Measurements from ENCODE around the gene PAN2. TPM values are rescaled to one million over a fixed set of nuclear protein-coding genes. Genes with fewer than 3 reads are reported as not detected.
"Not testable (repeated sequence)": the region's sequence is repeated elsewhere in the genome, so short reads cannot be mapped to it uniquely, and the experiment has no call there.

PAN2 gene
- total and polyA plus RNA-seq, 4 donors: 6.1 to 83.5 (median 56.7) TPM

DNA sequence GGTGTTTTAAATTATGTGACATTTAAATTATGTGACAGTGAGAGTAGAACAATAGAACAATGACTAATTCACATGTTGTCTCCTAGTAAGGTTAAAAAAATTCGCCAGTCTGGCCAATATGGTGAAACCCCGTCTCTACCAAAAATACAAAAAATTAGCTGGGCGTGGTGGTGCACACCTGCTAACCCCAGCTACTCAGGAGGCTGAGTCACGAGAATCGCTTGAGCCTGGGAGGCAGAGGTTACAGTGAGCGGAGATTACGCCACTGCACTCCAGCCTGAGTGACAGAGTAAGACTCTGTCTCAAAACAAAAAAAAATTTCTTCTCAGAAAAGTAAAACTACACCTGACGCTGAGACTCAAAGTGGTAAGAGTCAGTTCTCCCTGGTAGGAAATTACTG, 36.4 kb downstream of the PAN2 start:
- DNase-seq (no peak), ATAC-seq (ENCODE audit: low FRiP score) (no peak)
- intact Hi-C loops (cut with DNase I): no loop called here
- WGBS, 2 donors: 93 to 95% methylated on average over 8 of the region's 8 CpGs
- Histone ChIP-seq H3K27me3 (ENCODE audit: control insufficient read depth in 1 of 2, insufficient read depth in 2 of 2, low read length in 1 of 2) (no peaks in the 10 kb centered on the region), H3K4me3 (ENCODE audit: low read length in 2 of 2) (no peak overlapping the region), H3K9me3 (ENCODE audit: control insufficient read depth, low read length) (no peaks in the 10 kb centered on the region), H3K36me3 (ENCODE audit: control insufficient read depth in 1 of 2, insufficient read depth in 2 of 2, low read length in 1 of 2) (no peaks in the 10 kb centered on the region), H3K27ac (ENCODE audit: low read depth in 1 of 2, low read length in 2 of 2) (no peak overlapping the region), H3K4me1 (ENCODE audit: control insufficient read depth in 1 of 2, insufficient read depth in 2 of 2, low read length in 2 of 2) (peaks cover 0 to 2% of the 10 kb centered on the region in 2 donors)

DNA sequence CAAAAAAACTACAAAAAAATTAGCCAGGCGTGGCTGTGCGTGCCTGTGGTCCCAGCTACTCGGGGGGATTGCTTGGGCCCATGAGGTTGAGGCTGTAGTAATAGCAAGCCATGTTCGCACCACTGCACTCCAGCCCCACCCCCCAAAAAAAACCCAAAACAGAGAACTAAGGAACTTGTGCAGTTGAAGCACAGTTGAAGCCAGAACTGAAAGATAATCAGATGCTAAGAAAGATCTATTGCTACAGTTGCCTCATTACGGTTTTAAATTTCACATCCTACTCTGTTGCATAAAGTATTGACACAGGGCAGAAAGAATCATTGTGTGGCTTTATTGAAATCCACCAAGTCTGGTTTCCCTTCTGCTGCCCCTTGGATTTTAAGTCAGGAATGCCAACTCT, 37.5 kb downstream of the PAN2 start:
- Histone ChIP-seq H3K27ac (ENCODE audit: low read depth in 1 of 2, low read length in 2 of 2) (no peak overlapping the region), H3K4me3 (ENCODE audit: low read length in 2 of 2) (no peak overlapping the region), H3K27me3 (ENCODE audit: control insufficient read depth in 1 of 2, insufficient read depth in 2 of 2, low read length in 1 of 2) (no peaks in the 10 kb centered on the region), H3K9me3 (ENCODE audit: control insufficient read depth, low read length) (no peaks in the 10 kb centered on the region), H3K36me3 (ENCODE audit: control insufficient read depth in 1 of 2, insufficient read depth in 2 of 2, low read length in 1 of 2) (peaks cover 0 to 3% of the 10 kb centered on the region in 2 donors), H3K4me1 (ENCODE audit: control insufficient read depth in 1 of 2, insufficient read depth in 2 of 2, low read length in 2 of 2) (peaks cover 0 to 2% of the 10 kb centered on the region in 2 donors)
- DNase-seq: no peak
- ATAC-seq (ENCODE audit: low FRiP score): no peak
- 76 to 78% methylated on average over 5 of the region's 5 CpGs for WGBS, 2 donors
- intact Hi-C loops (cut with DNase I): no loop called here

DNA sequence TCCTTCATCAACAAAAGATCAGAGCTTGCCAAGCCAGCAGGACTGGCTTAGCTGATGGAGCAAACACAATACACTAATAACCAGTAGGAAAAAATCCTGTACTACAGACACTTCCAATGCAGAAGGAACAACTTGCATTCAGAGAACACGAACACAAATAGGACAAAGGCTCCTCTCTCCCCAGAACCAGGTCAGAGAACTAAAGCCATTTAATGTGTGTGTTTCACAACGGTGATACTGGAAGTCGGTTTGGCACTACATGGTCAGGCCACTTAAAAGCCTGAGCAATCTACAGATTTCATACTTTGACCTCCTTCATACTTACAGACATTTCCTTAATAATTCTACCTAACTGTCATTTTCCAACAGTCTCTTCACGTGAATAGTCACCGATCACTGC, 40.0 kb downstream of the PAN2 start:
- Histone ChIP-seq H3K27me3 (ENCODE audit: control insufficient read depth in 1 of 2, insufficient read depth in 2 of 2, low read length in 1 of 2) (no peaks in the 10 kb centered on the region), H3K4me1 (ENCODE audit: control insufficient read depth in 1 of 2, insufficient read depth in 2 of 2, low read length in 2 of 2) (peaks cover 0 to 2% of the 10 kb centered on the region in 2 donors), H3K4me3 (ENCODE audit: low read length in 2 of 2) (no peak overlapping the region), H3K36me3 (ENCODE audit: control insufficient read depth in 1 of 2, insufficient read depth in 2 of 2, low read length in 1 of 2) (peaks cover 0 to 4% of the 10 kb centered on the region in 2 donors), H3K9me3 (ENCODE audit: control insufficient read depth, low read length) (no peaks in the 10 kb centered on the region), H3K27ac (ENCODE audit: low read depth in 1 of 2, low read length in 2 of 2) (no peak overlapping the region)
- 80 to 81% methylated on average over 5 of the region's 5 CpGs for WGBS, 2 donors
- no peak for DNase-seq
- intact Hi-C loops (cut with DNase I): no loop called here
- ATAC-seq (ENCODE audit: low FRiP score): no peak

DNA sequence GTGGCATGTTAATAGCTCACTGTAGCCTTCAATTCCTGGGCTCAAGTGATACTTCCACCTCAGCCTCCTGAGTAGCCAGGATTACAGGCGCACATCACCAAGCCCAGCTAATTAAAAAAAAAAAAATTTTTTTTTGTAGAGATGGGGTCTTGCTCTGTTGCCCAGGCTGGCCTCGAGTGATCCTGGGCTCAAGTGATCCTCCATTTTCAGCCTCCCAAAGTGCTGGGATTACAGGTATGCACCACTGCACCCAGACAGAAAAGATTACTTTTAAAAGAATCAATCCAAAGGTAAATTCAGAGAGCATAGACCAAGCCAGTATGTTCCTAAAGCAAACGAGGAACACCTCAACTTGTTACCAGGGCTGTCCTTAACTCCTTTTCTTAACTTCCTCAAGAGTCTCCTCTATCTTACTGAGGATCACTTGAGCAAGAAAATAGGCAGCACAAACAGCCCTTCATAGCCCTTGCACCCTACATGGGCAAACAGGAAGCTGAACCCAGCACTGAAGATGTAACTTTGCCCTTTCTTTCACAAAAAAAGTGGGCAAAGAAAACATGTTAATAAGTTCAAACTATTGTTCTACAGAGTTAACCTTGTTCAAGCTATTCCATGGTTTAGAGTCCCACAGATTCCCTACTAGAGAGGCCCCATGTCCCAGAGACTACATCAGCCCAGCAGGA, 45.0 kb downstream of the PAN2 start:
- intact Hi-C loops (cut with DNase I): no loop called here
- Histone ChIP-seq H3K36me3 (ENCODE audit: control insufficient read depth in 1 of 2, insufficient read depth in 2 of 2, low read length in 1 of 2) (peaks cover 0 to 5% of the 10 kb centered on the region in 2 donors), H3K4me1 (ENCODE audit: control insufficient read depth in 1 of 2, insufficient read depth in 2 of 2, low read length in 2 of 2) (peaks cover 0 to 2% of the 10 kb centered on the region in 2 donors), H3K27me3 (ENCODE audit: control insufficient read depth in 1 of 2, insufficient read depth in 2 of 2, low read length in 1 of 2) (no peaks in the 10 kb centered on the region), H3K27ac (ENCODE audit: low read depth in 1 of 2, low read length in 2 of 2) (no peak overlapping the region), H3K9me3 (ENCODE audit: control insufficient read depth, low read length) (no peaks in the 10 kb centered on the region), H3K4me3 (ENCODE audit: low read length in 2 of 2) (no peak overlapping the region)
- ATAC-seq (ENCODE audit: low FRiP score) (no peak), DNase-seq (no peak)
- WGBS, 2 donors: 77 to 82% methylated on average over 3 of the region's 3 CpGs

DNA sequence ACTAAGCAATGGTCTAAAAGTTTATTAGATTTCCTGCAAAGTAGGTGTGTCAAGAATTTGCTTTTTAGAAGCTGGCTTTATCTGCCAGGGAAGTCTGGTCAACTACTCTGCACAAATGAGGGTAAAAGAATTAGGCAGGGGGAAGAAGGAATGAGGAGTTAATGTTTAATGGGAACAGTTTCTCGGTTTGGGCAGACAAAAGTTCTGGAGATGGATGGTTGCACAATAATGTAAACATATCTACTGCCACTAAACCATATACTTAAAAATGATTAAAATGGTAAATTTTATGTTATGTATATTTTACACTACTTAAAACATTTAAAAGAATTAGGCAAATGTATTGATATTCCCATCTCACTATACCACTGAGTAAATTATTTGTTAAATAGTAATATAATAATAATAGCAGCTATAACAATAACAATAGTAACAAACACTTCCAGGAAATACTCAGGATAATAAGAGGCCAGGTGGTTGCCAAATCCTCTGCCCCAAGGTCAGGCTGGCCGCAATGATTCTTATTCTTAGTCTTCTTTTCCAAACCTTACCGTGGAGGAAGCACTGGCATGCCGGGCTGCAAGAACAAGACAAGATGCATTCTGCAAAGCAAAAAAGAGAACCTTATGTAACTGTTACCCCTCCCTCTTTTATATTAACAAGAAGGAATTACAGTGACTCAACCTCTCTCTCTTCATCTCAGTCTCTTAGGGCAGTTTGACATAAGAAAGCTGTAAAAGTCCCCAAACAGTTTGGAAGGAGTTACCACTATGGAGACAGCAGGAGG, 47.6 kb downstream of the PAN2 start:
- intact Hi-C loops (cut with DNase I): no loop called here
- no peaks in the 10 kb centered on the region for H3K9me3 ChIP-seq (ENCODE audit: control insufficient read depth, low read length)
- H3K27ac ChIP-seq (ENCODE audit: low read depth in 1 of 2, low read length in 2 of 2): no peak overlapping the region
- no peaks in the 10 kb centered on the region for H3K27me3 ChIP-seq (ENCODE audit: control insufficient read depth in 1 of 2, insufficient read depth in 2 of 2, low read length in 1 of 2)
- no peak overlapping the region for H3K4me3 ChIP-seq (ENCODE audit: low read length in 2 of 2)
- DNase-seq (no peak), ATAC-seq (ENCODE audit: low FRiP score) (no peak)
- peaks cover 0 to 2% of the 10 kb centered on the region in 2 donors for H3K4me1 ChIP-seq (ENCODE audit: control insufficient read depth in 1 of 2, insufficient read depth in 2 of 2, low read length in 2 of 2)
- 65 to 73% methylated on average over 4 of the region's 4 CpGs for WGBS, 2 donors
- H3K36me3 ChIP-seq (ENCODE audit: control insufficient read depth in 1 of 2, insufficient read depth in 2 of 2, low read length in 1 of 2): peaks cover 5 to 8% of the 10 kb centered on the region in 2 donors

DNA sequence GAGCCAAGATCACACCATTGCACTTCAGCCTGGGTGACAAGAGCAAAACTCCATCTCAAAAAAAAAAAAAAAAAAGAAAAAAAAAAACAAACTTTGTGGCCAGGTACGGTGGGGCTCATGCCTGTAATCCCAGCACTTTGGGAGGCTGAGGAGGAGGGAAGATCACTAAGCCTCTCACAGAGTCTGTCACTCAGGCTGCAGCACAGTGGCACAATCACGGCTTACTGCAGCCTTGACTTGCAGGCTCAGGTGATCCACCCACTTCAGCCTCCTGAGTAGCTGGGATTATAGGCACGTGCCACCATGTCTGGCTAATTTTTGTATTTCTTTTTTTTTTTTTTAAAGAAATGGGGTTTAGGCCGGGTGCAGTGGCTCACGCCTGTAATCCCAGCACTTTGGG, 49.5 kb downstream of the PAN2 start:
- ATAC-seq (ENCODE audit: low FRiP score); H3K27me3 ChIP-seq (ENCODE audit: control insufficient read depth in 1 of 2, insufficient read depth in 2 of 2, low read length in 1 of 2); H3K4me3 ChIP-seq (ENCODE audit: low read length in 2 of 2); DNase-seq; H3K27ac ChIP-seq (ENCODE audit: low read depth in 1 of 2, low read length in 2 of 2); H3K4me1 ChIP-seq (ENCODE audit: control insufficient read depth in 1 of 2, insufficient read depth in 2 of 2, low read length in 2 of 2); H3K9me3 ChIP-seq (ENCODE audit: control insufficient read depth, low read length); H3K36me3 ChIP-seq (ENCODE audit: control insufficient read depth in 1 of 2, insufficient read depth in 2 of 2, low read length in 1 of 2); intact Hi-C loops (cut with DNase I): not testable (repeated sequence)
- WGBS, 2 donors: 85 to 86% methylated on average over 5 of the region's 5 CpGs

DNA sequence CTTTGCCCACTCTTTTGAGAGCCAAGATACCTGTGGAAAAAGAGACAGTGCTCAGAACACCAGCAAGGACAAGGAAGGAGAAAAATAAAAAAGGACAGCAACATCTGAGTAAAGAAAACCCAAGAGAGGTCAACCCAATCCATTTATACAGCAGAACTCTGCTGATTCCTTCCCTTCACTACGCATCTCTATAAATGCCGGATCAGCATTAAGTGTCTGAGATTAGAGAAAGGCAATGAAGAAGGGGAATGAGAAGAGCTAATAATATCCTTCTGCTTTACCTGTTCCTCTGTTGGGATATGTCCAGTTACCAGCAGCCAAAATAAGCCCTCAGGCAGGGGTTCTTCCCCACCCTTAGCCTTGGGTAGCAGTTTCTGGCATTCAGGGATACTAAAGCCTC, 51.2 kb downstream of the PAN2 start:
- Histone ChIP-seq H3K9me3 (ENCODE audit: control insufficient read depth, low read length) (no peaks in the 10 kb centered on the region), H3K4me1 (ENCODE audit: control insufficient read depth in 1 of 2, insufficient read depth in 2 of 2, low read length in 2 of 2) (peaks cover 0 to 2% of the 10 kb centered on the region in 2 donors), H3K36me3 (ENCODE audit: control insufficient read depth in 1 of 2, insufficient read depth in 2 of 2, low read length in 1 of 2) (peaks cover 5 to 8% of the 10 kb centered on the region in 2 donors), H3K27me3 (ENCODE audit: control insufficient read depth in 1 of 2, insufficient read depth in 2 of 2, low read length in 1 of 2) (no peaks in the 10 kb centered on the region), H3K4me3 (ENCODE audit: low read length in 2 of 2) (no peak overlapping the region), H3K27ac (ENCODE audit: low read depth in 1 of 2, low read length in 2 of 2) (no peak overlapping the region)
- no peak for ATAC-seq (ENCODE audit: low FRiP score)
- intact Hi-C loops (cut with DNase I): no loop called here
- 98% methylated on average over 2 of the region's 2 CpGs for WGBS, 2 donors
- DNase-seq: no peak

DNA sequence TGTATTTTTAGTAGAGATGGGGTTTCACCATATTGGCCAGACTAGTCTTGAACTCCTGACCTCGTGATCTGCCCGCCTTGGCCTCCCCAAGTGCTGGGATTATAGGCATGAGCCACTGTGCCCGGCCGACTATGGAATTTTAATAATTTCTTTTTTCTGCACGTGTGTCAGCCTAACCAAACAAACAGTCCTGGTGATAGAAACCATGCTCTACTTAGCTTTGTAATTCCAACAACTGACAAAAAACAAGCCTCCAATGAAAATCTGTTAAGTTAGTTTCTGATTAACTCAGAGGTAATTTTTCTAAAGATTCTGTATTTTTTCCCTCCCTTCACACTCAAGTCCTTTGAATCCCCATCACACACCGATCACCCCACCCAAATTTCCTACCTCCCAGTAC, 51.8 kb downstream of the PAN2 start:
- ATAC-seq (ENCODE audit: low FRiP score) (no peak), DNase-seq (no peak)
- Histone ChIP-seq H3K4me3 (ENCODE audit: low read length in 2 of 2) (no peak overlapping the region), H3K9me3 (ENCODE audit: control insufficient read depth, low read length) (no peaks in the 10 kb centered on the region), H3K4me1 (ENCODE audit: control insufficient read depth in 1 of 2, insufficient read depth in 2 of 2, low read length in 2 of 2) (peaks cover 0 to 2% of the 10 kb centered on the region in 2 donors), H3K27me3 (ENCODE audit: control insufficient read depth in 1 of 2, insufficient read depth in 2 of 2, low read length in 1 of 2) (no peaks in the 10 kb centered on the region), H3K36me3 (ENCODE audit: control insufficient read depth in 1 of 2, insufficient read depth in 2 of 2, low read length in 1 of 2) (peaks cover 5 to 8% of the 10 kb centered on the region in 2 donors), H3K27ac (ENCODE audit: low read depth in 1 of 2, low read length in 2 of 2) (no peak overlapping the region)
- intact Hi-C loops (cut with DNase I): no loop called here
- 51 to 54% methylated on average over 6 of the region's 6 CpGs for WGBS, 2 donors

DNA sequence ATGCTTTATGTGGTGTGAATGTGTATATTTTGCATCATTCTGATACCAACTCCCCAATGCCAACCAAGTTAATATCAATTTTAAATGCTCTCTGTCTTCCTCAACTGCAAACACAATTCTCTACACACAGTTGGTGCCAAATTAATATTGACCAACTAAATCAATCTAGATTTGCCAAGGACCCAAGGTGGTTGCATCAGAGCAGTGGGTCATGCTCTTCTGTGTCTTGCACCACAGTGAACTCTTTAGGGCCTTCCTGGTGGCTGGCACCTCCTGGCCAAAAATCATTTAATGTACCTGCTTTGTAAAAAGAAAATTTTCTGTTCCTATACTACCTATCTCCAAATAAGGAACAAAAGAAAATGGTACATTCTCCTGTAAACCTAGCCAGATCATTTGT, 53.0 kb downstream of the PAN2 start:
- intact Hi-C loops (cut with DNase I): no loop called here
- Histone ChIP-seq H3K4me1 (ENCODE audit: control insufficient read depth in 1 of 2, insufficient read depth in 2 of 2, low read length in 2 of 2) (no peaks in the 10 kb centered on the region), H3K36me3 (ENCODE audit: control insufficient read depth in 1 of 2, insufficient read depth in 2 of 2, low read length in 1 of 2) (peaks cover 7 to 9% of the 10 kb centered on the region in 2 donors), H3K27ac (ENCODE audit: low read depth in 1 of 2, low read length in 2 of 2) (no peak overlapping the region), H3K9me3 (ENCODE audit: control insufficient read depth, low read length) (no peaks in the 10 kb centered on the region), H3K4me3 (ENCODE audit: low read length in 2 of 2) (no peak overlapping the region), H3K27me3 (ENCODE audit: control insufficient read depth in 1 of 2, insufficient read depth in 2 of 2, low read length in 1 of 2) (no peaks in the 10 kb centered on the region)
- ATAC-seq (ENCODE audit: low FRiP score) (no peak), DNase-seq (no peak)

Data from aorta (tissue), 5 donors.